ENCODE data around the gene LCAT.

LCAT gene

DNA sequence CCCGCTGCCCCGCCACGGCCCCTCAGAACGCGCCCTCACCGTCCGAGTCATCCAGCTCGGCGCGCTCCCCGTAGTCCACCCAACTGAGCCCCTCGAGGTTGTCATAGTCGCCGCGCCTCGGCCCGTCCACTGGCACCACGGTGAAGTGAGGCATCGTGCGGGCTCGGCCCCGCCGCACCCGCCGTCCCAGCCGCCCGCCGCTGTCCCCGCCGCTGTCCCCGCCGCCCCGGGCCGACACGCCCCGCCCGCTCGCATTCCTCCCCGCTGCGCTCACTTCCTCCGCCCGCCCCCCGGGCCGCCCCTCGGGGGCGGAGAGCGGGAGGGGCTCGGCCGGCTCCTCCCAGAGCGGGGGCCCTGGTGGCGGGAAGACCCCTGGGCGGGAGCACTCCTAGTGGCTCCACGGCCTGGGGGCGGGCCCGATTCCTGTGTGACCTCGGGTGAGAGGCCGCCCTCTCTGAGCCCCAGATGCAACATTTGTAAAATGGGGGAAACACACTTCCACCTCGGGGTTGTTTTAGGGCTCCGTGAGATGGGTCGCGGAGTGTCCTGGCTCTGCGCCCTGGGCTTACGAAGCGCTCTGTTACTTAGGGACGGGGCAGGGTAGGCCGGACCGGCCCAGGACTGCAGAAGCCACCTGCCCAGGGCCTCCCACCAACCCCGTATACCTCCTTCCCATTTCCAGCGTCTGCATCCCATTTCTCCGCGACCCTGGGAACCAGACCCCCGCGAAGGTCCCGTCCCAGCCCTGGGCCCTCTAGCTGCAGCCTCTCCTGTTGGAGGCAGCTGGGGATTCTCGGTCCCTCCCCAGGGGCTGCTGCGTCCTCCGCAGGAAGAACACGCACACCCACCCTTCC lies 24.7 kb upstream of the LCAT start, which contains the start of gene SLC12A4:
Gene SLC12A4 (minus strand): TSS at position 238 of the 854 bp plus-strand sequence. CDS start 84 bp downstream, at position 154.
- DNase-seq = peak; percentile 84

- no peak for DNase-seq
Observed at GRCh38 chr16:67967958-67968399, 24.1 kb upstream of the LCAT start.

DNA sequence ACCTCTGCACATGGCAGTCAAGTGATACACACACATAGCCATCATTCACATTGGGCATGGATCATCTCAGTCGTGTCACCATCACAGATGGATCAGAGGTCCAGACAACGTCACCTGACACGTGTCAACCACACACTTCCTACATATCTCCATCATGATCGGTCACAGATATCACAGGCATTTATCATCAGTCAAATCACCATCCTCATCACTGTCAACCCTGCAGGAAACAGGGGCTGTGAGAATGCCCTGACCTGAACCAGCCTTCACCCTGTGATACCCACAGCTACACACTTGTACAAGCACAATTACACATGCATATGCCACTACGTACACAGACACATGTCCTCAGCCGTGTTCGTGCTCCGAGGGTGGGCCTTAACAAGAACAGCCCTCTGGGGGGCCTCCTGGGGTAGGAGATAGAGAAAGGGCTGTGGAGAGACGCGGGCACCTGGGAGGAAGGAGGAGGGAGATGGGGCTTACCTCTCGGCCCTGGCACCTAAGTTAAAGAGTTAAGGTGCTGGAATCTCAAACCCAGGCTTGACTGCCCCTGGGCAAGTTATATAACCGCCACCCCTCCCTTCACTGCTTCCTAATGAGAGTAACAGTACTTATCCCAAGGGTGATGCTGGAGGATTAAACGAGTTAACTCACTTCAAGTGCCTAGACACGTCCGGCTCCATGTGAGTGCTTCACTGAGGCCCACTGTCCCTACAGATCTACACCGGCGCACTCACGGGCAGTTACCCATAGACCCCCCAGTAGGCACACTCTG lies 23.4 kb upstream of the LCAT start:
- peak; percentile 38 for DNase-seq

GRCh38 chr16:67966549-67967182 lies 22.7 kb upstream of the LCAT start:
- DNase-seq = no peak

GRCh38 chr16:67965668-67966548 lies 22.0 kb upstream of the LCAT start:
- no peak for DNase-seq

GRCh38 chr16:67964477-67965131 lies 20.7 kb upstream of the LCAT start:
- no peak for DNase-seq

DNA sequence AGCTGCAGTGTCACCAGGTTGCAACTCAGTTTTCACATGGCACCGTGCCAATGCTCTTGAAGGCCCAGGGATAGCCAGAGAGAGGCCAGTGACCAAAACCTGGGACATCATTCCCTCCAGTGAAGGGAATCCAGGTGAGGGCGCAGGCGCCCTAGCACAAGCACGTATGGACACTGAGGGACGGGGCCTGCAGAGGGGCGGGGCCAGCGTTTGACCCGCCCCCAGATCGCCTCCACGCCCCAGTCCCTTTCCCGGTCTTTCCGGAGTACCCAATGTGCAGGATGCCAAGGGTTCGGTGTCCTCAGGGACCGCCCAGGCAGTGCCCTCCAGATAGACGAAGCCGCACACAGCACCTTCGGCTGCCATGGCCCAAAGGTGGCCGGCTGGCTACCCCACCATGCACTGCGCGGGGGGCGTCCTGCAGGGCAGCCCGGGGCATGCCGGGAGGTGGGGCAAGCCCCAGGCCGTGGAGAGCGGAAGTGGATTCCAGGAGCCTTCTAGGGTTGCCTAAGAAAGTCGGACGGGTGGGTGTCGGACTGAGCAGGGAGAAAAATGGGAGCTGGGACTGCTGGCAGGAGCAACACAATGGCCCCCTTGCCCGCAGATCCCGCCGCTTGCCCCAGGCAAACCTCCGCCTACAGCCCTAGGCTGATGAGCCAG lies 19.9 kb upstream of the LCAT start:
- no peak for DNase-seq

DNA sequence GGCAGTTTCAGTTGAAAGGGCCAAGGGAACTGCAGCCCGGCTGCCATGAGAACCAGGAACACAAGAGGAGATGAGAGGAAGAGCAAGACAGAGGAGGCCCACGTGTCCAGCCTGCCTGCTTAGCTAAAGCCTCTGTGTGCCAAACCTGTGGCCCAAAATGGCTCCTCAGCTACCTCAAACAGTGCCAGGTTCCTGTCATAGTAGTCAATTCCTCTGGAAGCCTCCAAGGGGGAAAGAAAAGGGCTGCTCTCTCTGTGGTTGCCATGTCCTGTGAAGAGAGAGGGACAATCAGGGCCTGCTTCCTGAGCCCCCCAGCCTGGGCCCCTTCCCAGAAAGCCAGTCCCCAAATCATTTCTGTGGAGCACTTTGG lies 19.4 kb upstream of the LCAT start:
- no peak for DNase-seq

DNA sequence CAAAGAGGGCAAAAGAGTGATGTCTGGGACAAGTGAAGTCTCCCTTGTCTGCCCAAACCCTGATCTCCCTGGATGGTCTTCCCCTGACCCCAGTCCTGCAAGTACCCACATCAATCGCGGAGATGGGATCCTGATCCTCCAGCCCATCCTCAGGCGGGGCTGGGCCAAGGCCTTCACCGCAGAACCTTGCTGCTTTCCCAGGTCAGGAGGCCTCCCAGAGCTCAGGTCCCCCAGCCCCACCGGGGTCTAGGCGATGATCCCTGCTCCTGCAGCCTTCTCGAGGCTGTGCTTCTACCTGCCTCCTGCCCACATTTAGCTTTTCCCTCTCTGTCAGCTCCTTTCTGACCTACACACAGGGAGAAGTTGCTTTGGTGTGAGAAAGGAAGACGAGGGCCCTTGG lies 18.2 kb upstream of the LCAT start:
- DNase-seq = no peak

GRCh38 chr16:67961551-67961957 lies 17.6 kb upstream of the LCAT start:
- DNase-seq = no peak

- DNase-seq = no peak
Observed at GRCh38 chr16:67959536-67960329, 15.8 kb upstream of the LCAT start.

GRCh38 chr16:67957622-67958021 lies 13.7 kb upstream of the LCAT start:
- no peak for DNase-seq

DNA sequence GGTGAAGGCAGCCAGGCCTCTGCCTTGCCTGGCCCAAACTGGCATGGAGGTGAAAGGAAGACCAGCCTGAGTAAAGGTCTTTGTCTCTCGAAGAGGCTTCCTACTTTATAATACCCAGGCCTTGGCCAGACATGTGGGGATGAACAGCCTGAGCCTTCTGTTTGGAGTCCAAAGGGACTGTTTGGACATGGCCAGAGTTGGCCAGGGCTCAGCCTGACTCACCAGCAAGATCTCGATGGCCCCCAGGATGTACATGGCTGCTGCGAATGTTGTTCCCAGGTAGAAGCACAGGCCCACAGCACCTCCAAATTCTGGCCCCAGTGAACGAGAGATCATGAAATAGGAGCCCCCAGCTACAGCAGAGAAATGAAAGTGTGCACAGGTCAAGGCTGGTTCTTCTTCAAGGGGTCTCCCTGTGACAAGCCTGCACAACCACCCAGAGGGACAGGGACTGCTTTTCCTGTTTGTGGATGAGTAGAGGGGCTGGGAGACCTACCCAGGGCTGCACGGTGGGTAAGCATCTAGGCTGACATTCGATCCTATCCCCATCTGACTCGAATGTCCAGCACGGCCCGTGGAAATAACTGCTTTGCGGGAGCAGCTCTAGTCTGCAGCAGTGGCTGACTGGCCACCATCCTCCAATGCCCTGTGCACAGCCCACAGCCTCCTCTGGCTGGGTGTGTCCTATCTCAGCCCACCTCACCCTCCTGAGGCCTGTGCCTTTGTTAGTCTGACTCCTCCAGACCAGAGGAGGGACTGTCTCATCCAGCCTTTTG lies 10.7 kb upstream of the LCAT start:
- no peak for DNase-seq

GRCh38 chr16:67953641-67954375 lies 9.9 kb upstream of the LCAT start:
- no peak for DNase-seq

- no peak for DNase-seq
Observed at GRCh38 chr16:67951485-67951884, 7.6 kb upstream of the LCAT start.

- no peak for DNase-seq
Observed at GRCh38 chr16:67950335-67950843, 6.5 kb upstream of the LCAT start.

DNA sequence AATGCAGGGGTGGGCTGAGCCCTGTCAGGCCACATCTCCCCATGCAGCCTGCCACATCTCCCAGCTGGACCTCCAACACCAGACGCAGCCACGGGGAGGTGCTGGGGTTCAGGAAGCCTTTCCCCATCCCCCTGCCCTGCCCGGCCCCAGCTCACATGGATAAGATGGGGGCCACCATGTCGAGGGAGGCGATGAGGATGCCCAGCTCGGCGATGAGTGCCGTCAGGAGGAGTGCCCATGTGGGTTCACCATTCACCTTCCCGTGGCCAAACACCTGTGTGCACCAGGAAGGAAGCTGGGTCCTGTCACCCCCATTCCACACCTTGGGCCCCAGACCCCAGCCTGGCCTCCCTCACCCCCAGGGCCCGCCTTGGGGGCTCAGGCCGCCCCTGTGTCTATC lies 5.7 kb upstream of the LCAT start:
- DNase-seq = no peak

DNA sequence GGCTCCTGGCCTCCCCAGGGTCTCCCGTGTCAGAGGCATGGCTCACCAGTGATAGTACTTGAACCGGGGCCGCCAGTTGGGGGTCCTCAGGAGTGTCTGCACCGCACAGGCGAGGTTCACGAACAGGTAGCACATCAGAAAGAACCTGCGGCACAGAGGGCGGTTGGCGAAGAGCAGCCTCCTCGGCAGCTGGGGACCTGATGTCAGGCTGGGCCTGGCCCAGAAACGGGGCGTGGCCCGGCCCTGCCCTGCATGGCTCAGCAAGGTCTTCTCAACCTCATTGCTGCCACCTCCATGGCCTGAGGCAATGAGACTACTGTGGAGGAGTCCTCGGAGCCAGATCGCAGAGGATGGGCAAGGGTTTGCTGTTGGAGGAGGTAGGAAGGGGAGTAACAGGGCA lies 4.1 kb upstream of the LCAT start:
- no peak for DNase-seq

All from activated CD4-positive, CD25-positive, alpha-beta regulatory T cell treated with anti-CD3 and anti-CD28 coated beads, Interleukin-2, amount 50 U/mL, for 72 hours (primary cell).